HG03045 (cell line): ENCODE measurements around the gene GPS1.
A peak's percentile ranks its signal among the peaks of the same experiment; 100 is the strongest.

Experiments
- ATAC-seq: cut with Tn5 transposase; IDR thresholded peaks from one replicate; pipeline ENCODE4 v1.9.1; 2021; ENCODE audit warnings: mild to moderate bottlenecking, moderate library complexity; ENCODE audit not compliant: unreplicated experiment

The GPS1 gene

DNA sequence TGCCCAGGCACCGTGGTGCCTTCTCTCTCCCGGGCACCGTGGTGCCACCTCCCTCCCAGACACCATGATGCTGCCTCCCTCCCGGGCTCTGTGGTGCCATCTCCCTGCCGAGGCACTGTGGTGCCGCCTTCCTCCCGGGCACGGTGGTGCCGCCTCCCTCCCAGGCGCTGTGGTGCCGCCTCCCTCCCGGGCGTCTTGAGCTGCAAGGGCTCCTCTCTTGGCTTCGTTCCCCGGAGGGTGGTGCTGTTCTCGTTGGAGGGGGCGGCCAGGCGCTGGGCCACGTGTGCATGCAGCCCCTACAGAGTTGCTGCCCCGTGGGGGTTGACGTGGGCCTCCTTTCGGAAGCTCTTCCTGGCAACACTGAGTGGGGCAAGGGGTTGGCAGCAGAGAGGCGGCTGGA is 37.3 kb upstream of the GPS1 start:
- ATAC-seq: no peak

DNA sequence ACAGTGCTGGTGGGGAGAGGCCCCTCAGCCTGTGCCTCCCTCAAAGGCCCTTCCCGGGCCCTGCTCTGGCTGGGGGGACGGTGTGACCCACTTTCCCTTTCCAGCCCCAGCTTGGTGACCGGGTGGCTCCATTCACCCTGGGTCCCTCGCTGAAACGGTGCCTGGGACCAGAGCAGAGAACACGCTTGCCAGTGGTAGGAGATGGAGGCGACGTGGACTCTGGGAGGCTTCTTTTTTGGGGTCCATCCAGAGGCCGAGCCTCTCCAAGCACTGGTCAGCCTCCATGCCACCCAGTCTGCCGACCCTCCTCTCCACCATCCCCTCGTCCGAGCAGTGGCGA is 36.8 kb upstream of the GPS1 start:
- ATAC-seq: no peak

DNA sequence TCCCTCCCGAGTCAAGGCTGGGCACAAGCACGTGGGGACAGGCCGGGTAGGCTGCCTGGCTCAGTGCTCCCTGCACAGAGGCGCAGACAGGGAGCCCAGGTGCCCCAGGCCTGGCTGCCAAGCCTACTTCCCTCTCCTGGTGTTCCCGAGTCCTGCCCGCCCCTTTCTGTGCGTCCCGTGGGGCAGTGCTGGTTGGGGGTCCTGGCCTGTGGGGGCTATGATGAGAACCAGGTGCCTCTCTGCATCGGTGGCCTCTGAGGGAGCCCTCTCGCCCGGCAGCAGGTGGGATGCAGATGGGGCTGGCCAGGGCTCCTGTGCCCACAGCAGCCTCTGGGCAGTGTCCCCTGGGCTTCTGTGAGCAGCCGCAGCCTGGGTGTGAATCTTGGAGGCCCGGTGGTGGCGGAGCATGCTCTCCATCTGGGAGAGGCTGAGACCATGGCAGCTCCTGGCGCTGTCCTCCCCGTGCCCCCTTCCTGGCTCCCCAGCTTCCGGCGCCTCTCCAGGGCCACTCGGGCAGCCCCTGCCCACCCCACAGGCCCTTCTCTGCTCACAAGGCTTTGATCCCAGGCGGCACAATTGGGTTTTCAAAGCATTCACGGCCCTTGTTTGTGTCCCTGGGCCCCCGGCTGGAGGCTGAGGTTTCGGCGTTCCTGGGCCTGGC is 36.3 kb upstream of the GPS1 start:
- ATAC-seq: no peak

DNA sequence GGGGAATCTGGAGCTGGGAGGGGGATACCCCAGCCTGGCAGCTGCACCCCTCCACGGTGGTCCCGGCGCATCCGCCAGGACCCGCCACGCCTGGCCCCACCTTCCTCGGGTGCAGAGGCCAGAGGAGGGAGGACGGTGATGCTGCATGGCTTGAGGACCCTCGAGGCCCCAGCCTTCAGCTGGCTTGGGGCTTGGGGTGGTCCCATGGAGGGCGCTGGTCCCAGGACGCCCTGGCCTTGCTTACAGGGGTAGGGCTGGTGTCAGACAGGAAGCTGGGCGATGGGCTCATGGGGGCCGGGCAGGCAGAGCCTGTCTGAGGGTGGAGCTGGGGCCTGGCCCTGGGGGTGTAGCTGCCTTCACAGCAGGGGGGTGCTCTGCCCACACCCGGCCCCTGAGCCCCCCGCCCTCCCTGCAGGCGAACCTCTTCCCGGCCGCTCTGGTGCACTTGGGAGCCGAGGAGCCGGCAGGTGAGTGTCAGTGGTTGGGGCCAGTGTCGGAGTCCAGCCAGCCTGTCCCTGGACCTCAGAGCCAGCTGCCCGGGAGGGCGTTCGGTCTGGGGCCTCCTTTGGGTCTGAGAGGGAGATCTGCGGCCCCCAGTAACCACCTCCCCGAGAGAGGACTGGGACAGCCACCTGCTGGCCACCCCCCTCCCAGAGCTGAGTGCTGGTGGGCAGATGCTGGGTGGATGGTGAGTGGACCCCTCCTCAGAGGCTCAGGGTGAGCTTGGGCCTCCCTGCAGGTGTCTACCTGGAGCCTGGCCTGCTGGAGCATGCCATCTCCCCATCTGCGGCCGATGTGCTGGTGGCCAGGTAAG is 35.4 kb upstream of the GPS1 start:
- no peak for ATAC-seq

DNA sequence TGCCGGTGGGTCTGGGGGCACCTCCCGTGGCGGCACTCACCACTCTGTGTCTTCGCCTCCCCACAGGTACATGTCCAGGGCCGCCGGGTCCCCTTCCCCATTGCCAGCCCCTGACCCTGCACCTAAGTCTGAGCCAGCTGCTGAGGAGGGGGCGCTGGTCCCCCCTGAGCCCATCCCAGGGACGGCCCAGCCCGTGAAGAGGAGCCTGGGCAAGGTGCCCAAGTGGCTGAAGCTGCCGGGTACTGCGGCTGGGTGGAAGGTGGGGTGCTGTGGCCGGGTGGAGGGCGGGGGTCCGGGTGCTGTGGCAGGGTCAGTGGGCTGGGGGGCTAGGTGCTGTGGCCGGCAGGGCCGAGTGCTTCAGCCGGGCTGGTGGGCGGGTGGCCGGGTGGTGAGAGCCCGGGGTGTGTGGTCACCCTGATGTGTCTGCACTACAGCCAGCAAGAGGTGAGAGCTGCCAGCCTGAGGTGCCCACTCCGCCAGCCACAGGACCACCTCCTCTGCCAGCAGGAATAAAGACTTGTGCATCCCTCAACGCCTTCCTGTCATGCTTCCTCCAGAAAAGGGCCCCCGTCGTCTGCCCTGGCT is 34.7 kb upstream of the GPS1 start:
- no peak for ATAC-seq

DNA sequence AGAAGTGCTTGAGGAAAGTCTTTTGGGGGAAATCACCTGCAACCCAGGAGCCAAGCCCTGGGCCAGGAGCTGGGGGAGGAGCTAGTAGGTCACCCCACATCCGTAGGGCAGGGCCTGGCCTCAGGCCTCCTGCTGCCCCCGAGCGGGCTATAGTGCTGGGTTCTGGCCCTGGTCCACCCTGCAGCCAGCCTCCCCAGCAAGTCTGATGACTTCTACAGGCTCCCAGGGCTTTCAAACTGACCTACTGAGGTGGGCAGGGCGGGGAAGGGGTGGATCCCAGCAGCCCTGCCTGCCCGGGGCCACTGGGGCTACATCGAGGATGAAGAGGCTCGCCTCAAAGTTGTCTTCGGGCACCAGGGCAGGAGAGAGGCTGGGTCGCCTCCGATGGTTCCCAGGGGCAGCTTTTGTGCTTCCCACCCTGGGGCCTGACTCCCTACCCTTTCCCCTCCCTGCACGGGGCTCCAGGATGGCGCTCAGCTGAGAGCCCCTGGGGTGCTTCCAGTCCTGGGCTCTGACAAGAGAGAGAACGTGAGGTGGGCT is 34.0 kb upstream of the GPS1 start:
- no peak for ATAC-seq

DNA sequence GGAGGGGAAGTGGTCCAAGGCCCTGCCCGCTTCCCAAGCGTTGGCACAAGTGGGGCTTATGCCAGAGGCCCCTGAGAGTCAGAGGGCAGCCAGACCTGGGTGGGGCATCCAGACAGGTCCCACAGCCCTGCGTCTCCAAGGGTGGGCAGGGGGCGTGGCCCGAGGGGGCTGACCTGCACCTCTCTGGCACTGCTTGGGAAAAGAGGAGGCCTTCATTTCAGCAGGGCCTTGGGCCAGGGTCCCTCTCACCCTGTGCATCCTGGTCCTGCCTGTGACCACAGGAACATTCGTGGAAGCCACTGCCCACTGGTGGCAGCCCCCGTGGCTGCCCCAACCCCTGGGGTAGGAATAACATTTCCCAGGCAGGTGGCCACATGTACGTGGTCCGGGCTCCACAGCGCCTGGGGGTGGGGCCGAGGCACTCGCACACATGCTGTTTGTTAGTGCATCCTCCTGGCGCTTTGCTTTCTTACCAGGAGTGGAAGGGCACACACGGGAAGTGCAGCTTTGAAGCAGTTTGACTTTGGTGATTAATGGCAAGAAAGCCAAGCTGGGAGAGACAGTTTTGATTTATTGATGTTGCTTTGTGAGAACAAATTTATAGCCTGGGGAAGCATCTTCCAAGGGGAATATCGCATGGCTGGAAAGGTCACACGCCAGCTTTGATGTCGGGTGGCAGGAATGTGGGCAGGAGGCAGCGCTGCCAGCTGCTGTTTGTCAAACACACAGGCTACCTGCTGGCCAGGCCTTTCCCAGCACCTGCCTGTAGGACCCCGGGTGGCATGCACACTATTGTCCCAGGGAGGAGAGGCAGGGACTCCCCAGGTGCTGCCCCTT is 33.3 kb upstream of the GPS1 start:
- no peak for ATAC-seq

DNA sequence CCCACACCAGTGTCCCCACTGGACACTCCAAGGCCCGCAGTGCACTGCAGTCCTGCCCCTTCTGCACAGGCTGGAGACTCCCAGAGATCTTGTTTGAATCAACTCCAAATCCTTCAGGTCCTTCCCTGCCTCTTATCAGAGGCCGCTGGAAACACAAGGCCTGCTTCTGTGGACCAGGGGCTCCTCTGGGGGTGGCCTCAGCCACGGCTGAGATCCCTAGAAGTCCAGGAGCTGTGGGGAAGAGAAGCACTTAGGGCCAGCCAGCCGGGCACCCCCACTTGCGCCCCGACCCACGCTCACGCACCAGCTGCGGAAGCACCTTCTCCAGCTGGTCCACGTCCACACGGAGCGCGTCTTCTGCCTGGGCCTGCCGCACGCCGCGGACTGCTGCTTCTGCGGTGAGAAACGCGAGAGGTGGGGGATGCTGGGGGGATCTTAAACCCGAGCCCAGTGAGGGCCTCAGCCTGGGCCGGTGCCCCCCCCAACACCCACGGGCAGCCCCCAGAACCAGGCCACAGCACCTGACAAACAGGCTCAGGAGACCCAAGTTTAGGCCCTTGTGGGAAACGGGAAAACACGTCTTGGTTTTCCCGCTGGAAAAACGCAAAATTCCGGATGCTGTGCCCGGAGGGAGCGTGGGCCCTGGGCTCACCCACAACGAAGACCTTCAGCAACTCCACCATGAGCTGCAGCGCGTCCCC is 32.6 kb upstream of the GPS1 start:
- no peak for ATAC-seq

DNA sequence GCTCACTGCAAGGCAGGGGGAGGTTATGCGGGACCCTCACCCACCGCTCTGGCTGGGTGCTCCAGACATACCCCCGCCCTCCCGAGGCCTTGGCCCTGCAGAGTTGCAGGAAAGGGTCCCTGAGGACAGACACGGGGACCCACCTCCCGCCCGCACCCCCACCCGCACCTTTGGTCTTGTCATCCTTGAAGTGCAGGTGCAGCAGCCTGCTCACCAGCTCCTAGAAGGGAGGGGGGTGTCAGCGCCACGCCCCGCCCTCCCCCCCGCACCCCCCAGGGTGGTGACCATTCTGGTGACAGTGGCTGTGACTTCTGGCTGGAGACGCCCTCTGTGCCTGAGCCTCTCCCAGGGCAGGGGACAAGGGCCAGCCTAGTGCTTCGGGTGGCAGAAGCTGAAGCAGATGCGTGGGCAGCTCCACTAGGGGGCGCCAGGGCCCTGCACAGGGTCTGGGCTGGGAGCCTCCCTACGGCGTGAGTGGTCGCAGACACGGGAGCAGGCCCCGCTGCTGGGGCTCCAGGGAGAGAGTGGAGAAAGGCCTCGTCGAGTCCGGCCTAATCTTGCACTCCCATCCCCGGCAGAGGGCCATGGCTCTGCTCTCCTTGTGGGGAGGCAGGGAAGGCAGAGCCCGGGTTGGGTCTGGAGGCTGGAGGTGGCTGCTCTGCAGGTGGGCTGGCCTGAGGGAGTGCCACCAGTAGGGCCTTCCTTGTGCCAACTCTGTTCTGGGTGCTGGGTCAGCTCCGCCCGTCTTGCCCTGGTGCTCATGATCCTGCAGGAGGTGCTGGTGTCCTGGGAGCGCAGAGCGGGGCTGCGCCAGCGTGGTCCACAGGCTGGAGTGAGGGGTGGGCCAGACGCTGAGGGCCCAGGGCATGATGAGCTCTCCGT is 31.8 kb upstream of the GPS1 start:
- no peak for ATAC-seq

DNA sequence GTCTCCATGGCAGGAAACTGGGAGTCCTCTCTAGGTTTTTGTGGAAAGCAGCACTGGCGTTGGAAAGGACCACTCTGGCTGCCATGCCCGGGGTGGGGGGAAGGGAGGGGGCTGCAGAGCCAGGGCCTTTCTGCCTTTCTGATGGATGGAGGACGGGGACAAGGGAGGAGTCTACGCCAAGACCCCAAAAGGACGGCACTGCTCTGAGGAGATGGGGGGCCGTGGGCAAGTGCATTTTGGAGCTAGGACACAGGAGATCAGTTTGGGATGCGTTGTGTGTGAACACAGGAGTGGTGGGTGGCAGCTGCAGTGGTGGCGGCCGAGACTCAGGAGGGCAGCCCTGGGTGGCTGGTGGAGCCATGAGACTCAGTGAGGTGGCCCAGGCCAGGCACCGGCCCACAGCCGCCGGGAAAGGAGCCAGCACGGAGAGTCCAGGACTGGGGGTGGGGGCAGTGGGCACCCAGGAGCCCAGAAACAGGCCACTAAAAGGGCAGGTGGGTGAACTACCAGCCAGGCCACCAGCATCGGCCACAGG is 31.1 kb upstream of the GPS1 start:
- no peak for ATAC-seq

DNA sequence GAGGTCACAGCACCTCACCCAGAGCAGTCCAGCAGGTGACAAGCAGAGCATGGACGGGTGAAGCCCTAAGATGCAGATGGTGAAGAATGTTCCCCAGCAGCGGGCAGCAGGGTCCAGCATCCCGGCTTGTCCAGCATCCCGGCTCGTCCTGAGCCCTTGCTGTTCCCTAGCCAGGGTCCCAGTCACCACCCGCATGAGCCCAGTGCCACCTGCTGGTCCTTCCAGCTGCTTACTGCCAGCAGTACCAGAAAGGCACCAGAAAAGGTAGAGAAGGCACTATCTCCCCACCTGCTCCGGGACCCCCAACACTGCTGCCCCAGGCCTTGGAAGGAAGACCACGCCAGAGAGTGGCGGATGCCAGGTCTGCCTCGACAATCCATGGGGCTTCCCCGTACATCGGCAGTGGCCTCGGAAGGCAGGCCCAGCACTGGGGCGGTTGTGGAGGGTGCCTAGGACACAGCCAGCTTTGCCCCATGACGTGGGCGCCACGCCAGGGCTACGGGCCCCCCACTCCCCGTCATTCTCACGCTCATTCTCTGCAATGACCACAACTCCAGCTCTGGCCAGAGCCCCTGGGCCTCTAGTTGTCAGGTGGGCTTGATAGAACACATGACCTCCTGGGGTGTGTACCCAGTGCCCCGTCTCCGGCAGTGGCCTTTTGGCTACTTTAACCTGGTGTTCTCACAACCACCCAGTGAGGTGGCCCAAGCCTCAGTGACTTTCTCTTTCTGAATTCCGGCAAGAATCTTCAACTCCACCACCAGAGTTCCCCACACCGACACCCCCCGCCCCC is 30.4 kb upstream of the GPS1 start:
- no peak for ATAC-seq

DNA sequence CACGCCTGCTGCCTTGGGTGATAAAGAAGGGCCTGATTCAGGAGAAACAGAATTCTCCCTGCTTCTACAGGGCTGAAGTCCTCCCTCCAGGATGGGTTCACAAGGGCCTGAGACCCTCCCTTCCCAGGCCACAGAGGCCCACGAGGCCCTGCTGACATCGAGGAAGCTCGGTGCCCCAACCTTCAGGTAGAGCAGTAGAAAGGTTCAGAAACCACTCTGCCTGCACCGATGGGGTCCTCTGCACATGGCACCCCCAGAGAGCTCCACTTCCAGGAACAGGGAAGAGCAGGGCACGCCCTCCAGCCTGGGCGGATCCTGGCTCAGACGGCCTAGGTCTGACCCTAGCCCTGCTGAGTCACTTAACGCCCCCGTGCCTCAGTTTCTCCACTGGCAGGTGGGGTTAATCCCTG is 29.8 kb upstream of the GPS1 start:
- no peak for ATAC-seq

DNA sequence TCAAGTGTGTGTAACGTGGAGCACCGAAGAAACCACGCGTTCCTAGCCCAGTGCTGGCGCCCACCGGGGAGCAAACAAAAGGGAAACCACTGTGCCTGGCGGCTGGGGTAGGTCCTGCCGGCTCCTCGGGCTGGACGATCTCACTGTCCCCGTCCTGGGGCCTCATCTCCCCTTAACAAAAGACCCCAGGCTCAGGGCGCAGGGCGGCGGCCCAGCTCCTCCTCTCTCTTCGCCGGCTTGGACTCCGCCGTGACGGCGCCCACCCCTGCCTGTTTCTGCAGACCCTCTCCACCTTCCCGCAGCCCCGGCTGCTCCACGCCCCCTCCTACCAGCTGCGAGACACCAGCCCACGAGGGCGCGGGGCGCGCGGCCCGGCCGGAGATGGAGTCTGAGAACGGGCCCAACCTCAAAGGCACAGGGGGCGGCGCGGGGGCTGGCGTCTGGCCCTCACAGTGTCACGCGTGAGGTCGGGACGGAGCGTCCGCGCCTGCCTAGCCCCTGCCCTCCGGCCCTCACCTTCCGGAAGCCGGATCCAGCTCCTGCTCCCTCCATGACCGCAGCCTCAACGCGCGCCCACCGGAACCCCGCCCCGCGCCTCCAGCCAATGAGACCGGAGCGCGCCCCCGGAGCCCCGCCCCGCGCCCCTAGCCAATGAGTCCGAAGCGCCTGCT is 29.3 kb upstream of the GPS1 start, which contains the start of gene CENPX:
CENPX (minus strand) TSS at position 569 of the 671 bp plus-strand sequence; CDS start at position 552, 17 bp downstream.
- ATAC-seq: peak; percentile 16

DNA sequence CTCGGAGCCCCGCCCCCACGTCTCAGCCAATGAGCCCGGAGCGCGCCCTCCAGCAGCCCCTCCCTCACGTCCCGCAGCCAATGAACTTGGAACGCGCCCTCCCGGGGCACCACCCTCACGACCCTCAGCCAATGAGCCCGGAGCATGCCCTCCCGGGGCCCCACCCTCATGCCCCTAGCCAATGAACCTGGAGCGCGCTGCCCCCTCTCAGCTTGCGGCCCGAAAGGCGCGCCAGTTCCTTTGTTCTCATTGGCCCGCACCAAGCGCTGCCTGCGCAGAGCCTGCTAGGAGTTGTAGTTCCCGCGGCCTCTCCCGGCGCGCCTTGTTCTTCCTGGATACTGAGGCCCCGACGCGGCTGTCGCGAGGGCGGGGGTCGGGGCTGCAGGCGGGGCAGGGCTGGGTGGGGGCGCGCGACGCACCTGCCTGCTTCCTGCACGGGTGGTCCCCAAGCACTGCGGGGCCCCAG is 28.7 kb upstream of the GPS1 start, which contains the start of gene LRRC45:
LRRC45 (plus strand) TSS at position 325 of the 466 bp plus-strand sequence. CDS start 339 bp downstream, outside the sequence.
- peak; percentile 85 for ATAC-seq

DNA sequence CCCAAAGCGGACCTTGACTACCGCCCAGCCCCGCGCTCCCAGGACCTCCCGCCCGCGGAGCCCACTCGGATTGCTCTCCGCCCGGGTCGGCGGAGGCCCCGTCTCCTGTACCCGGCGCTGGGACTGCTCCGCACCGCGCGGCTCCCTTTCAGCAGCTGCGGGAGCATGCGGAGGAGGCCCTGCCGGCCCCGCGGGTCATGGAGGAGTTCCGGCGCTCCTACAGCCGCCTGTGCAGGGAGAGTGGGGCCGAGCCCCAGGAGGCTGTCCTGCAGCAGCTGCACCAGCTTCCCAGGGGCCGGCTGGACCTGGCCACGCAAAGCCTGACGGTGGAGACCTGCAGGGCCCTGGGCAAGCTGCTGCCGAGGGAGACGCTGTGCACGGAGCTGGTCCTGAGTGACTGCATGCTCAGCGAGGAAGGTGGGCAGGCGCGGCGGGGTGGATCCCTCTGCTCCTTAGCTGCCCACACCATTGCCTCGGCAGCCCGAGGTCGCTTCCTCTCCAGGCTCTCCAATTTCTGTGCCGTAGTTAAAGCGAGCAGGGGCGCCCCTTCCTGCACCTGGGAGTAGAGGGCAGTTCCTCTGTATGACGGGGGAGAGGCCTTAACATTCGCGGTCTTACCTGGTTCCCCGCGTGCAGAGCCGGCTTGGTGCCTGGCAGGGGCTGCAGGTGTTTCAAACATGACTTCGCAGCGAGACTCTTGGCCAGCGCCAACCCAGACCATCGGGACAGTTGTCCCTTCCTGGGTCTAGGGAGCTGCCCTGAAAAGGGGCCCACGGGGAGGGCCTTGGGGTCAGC is 28.1 kb upstream of the GPS1 start:
- ATAC-seq: no peak

DNA sequence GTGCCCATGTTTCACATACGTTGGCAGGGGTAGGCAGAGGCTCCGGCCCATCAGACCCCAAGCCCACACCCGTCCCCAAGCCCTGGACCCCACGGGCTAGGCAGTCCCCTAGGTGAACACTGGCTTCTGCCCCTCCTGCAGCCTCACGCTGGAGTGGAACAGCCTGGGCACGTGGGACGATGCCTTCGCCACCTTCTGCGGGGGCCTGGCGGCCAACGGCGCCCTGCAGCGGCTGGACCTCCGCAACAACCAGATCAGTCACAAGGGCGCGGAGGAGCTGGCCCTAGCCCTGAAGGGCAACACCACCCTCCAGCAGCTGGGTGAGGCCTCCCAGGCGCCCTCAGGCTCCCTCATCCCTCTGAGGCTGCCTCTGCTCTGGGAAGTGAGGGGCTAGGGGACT is 26.8 kb upstream of the GPS1 start:
- no peak for ATAC-seq
